Panc1 (cell line): ENCODE results near the gene SYT9. TPM values are rescaled to one million over a fixed set of nuclear protein-coding genes. Genes with fewer than 3 reads are reported as not detected.

Experiments
- ATAC-seq: fragments of 200-7000 bp; cut with Tn5 transposase; 2 replicates; pipeline ENCODE4 v1.9.1; 2020; ENCODE audit warnings: mild to moderate bottlenecking, moderate library complexity
- BruUV-seq: library from RNA; stranded (reverse); fragments of 400-500 nt; replicated peaks from 2 replicates; lab custom pipeline; 2021; lab: Mats Ljungman, UMichigan
- CTCF ChIA-PET: fragments of 300-600 bp; sonication (Branson Sonifier 250); formaldehyde crosslinking; loops from one replicate; lab custom pipeline; 2022; ENCODE audit warnings: antibody characterized with exemption; lab: Charles Lee
- POLR2A ChIA-PET: fragments of 300-600 bp; sonication (Branson Sonifier 250); formaldehyde crosslinking; loops from one replicate; lab custom pipeline; 2022; ENCODE audit warnings: antibody characterized with exemption; lab: Charles Lee
- DNase-seq: peaks from one replicate; pipeline ENCODE4 v3.0.0-alpha.2; 2010; ENCODE audit warnings: low read depth, low spot score
- H3K27ac ChIP-seq: 2 replicates; pipeline ENCODE4 v1.5.1; 2011; ENCODE audit warnings: mild to moderate bottlenecking, low read length, inconsistent platforms
- H3K27me3 ChIP-seq: fragments of 200-500 bp; sonication (Bioruptor generic); 2 replicates; pipeline ENCODE4 v1.6.0; 2014; ENCODE audit warnings: low read length, inconsistent platforms; ENCODE audit not compliant: control insufficient read depth, insufficient read depth
- H3K36me3 ChIP-seq: fragments of 200-500 bp; sonication (Bioruptor generic); 2 replicates; pipeline ENCODE4 v1.5.1; 2014; ENCODE audit warnings: inconsistent platforms, mild to moderate bottlenecking, low read length, moderate library complexity; ENCODE audit not compliant: control insufficient read depth, insufficient read depth
- H3K4me1 ChIP-seq: 2 replicates; pipeline ENCODE4 v1.5.1; 2011; ENCODE audit warnings: inconsistent platforms, mild to moderate bottlenecking, low read length, moderate library complexity; ENCODE audit not compliant: control insufficient read depth, insufficient read depth
- H3K4me3 ChIP-seq, 2 experiments: 2 replicates each; pipeline ENCODE4 v1.5.1; 2011 to 2012; ENCODE audit warnings: low read depth in 2 of 2, low read length in 2 of 2, mild to moderate bottlenecking in 2 of 2, inconsistent platforms in 1 of 2, moderate library complexity in 1 of 2
- H3K9me3 ChIP-seq: fragments of 200-500 bp; sonication (Bioruptor generic); 2 replicates; pipeline ENCODE4 v1.5.1; 2014; ENCODE audit warnings: low read depth, mild to moderate bottlenecking, inconsistent platforms, low read length, moderate library complexity; ENCODE audit not compliant: control insufficient read depth, insufficient read depth
- POLR2AphosphoS5 ChIP-seq: IDR thresholded peaks from 2 replicates; pipeline ENCODE4 v1.6.1; 2012; ENCODE audit warnings: mild to moderate bottlenecking, low read depth, low read length, moderate library complexity
- REST ChIP-seq, 2 experiments: IDR thresholded peaks; 2 replicates each; pipeline ENCODE4 v1.6.1; 2011 to 2012; ENCODE audit warnings: low read depth in 2 of 2, control low read depth in 1 of 2, low read length in 1 of 2, mild to moderate bottlenecking in 1 of 2, moderate library complexity in 1 of 2; ENCODE audit not compliant: insufficient read depth in 1 of 2
- SIN3A ChIP-seq: IDR thresholded peaks from 2 replicates; pipeline ENCODE4 v1.6.1; 2012; ENCODE audit warnings: low read depth, mild to moderate bottlenecking, low read length, moderate library complexity, borderline replicate concordance; ENCODE audit not compliant: insufficient read depth
- TCF7L2 ChIP-seq: IDR thresholded peaks from 2 replicates; pipeline ENCODE4 v1.6.1; 2011; ENCODE audit warnings: mild to moderate bottlenecking, low read depth, low read length, inconsistent platforms
- in situ Hi-C: cut with HindIII; loops from 2 replicates; pipeline ENCODE4 v1.10.0; 2016; ENCODE audit warnings: low sequenced_read_pairs, low pct_unique_long_range_greater_than_20kb
- intact Hi-C: fragments of 100-400 bp; cut with micrococcal nuclease; formaldehyde crosslinking; loops from one replicate; pipeline ENCODE4 v1.10.0; 2022; ENCODE audit not compliant: unreplicated experiment
- total RNA-seq: library from RNA; stranded (reverse); gene quantifications from one replicate; pipeline ENCODE4 v1.2.1, GENCODE V29; 2021; ENCODE audit not compliant: unreplicated experiment
- TF ChIP-seq, protein P1 (sequence below): fragments of 450-650 bp; IDR thresholded peaks from 2 replicates; pipeline ENCODE4 v1.5.1; 2017; ENCODE audit warnings: mild to moderate bottlenecking

Gene SYT9
- total RNA-seq, 1 experiment from 2014 or later: 3.7 TPM

DNA sequence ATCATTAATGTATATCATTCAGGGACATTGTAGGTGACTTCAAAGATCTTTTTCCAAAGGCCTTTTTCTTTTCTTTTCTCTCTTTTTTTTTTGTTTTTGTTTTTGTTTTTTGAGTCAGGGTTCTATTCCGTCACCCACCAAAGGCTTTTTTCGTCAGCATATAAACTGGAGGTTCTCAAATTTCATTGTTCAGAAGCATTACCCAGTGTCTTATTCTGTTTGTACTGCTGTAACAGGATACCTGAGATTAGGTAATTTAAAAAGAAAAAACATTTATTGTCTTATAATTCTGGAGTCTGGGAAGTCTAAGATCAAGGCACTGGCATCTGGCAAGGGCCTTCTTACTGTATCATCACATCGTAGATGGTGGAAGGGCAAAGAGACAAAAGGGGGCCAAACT, 6.4 kb upstream of the SYT9 start:
- DNase-seq (no peak), ATAC-seq (no peak)
- intact Hi-C loops (no loop called here), in situ Hi-C loops (no loop called here)
- CTCF ChIA-PET: no interaction called here
- no TSS peak for BruUV-seq
- Histone ChIP-seq H3K27me3 (no peaks in the 10 kb centered on the region), H3K36me3 (no peaks in the 10 kb centered on the region), H3K4me1 (no peaks in the 10 kb centered on the region), H3K9me3 (no peaks in the 10 kb centered on the region), H3K27ac (no peak overlapping the region), H3K4me3 (0 out of 4 replicates have a peak overlapping the region, but pooled peaks of 1 of the 2 experiments have one; percentile 2)
- TF ChIP-seq TCF7L2 (no peak), POLR2AphosphoS5 (no peak), REST (IDR thresholded peaks at IDR 0.05; ENCODE audit: insufficient read depth in 1 of 2, low read depth in 2 of 2, low read length in 1 of 2) (no peak), SIN3A (no peak)
- TF ChIP-seq, protein P1, sequence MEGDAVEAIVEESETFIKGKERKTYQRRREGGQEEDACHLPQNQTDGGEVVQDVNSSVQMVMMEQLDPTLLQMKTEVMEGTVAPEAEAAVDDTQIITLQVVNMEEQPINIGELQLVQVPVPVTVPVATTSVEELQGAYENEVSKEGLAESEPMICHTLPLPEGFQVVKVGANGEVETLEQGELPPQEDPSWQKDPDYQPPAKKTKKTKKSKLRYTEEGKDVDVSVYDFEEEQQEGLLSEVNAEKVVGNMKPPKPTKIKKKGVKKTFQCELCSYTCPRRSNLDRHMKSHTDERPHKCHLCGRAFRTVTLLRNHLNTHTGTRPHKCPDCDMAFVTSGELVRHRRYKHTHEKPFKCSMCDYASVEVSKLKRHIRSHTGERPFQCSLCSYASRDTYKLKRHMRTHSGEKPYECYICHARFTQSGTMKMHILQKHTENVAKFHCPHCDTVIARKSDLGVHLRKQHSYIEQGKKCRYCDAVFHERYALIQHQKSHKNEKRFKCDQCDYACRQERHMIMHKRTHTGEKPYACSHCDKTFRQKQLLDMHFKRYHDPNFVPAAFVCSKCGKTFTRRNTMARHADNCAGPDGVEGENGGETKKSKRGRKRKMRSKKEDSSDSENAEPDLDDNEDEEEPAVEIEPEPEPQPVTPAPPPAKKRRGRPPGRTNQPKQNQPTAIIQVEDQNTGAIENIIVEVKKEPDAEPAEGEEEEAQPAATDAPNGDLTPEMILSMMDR: no peak
- POLR2A ChIA-PET: no interaction called here

DNA sequence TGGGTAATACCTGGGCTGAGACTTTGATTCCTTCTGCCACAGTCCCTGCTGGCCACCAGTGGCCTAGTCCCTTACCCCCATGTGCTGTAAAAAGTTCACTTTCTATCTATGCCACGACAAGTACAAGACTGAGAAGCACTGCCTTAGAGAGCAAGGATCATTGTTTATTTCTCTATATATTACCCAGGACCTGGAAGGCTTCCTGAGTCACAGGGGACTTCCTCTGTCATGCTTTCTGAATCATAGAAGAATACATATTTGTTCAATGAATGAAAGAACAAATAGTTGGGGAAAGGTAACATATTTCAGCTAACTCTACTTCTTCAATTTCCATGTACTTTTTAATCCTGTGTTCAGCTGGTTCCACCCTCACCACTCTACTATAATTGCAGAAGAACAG, 5.5 kb upstream of the SYT9 start:
- Histone ChIP-seq H3K36me3 (no peaks in the 10 kb centered on the region), H3K4me1 (no peaks in the 10 kb centered on the region), H3K9me3 (no peaks in the 10 kb centered on the region), H3K27me3 (no peaks in the 10 kb centered on the region), H3K4me3 (peak overlapping the region in 1 of 2 experiments; percentile 23; a peak in 2 of 4 replicates), H3K27ac (no peak overlapping the region)
- ATAC-seq: peak; percentile 94
- no TSS peak for BruUV-seq
- ChIA-PET POLR2A (no interaction called here), CTCF (no interaction called here)
- in situ Hi-C loops: no loop called here
- no peak for TF ChIP-seq REST (IDR thresholded peaks at IDR 0.05; ENCODE audit: insufficient read depth in 1 of 2, low read depth in 2 of 2, low read length in 1 of 2)
- TF ChIP-seq, protein P1: no peak
- no peak for TF ChIP-seq SIN3A
- no peak for TF ChIP-seq TCF7L2
- TF ChIP-seq POLR2AphosphoS5: no peak
- intact Hi-C loops: no loop called here
- DNase-seq: peak; percentile 94
